Effector memory CD4-positive, alpha-beta T cell (primary cell): ENCODE results near the gene TRAPPC3L.
A peak's percentile ranks its signal among the peaks of the same experiment; 100 is the strongest.

Experiments
- DNase-seq, 3 donors: peaks; one replicate each; pipeline ENCODE4 v3.0.0-alpha.2; 2020
- H3K27ac ChIP-seq: 2 replicates; pipeline ENCODE4 v1.7.0; 2013; ENCODE audit warnings: mild to moderate bottlenecking, low read length, moderate library complexity; ENCODE audit not compliant: insufficient read depth, poor library complexity, severe bottlenecking
- H3K27me3 ChIP-seq: replicated peaks from 2 replicates; pipeline ENCODE4 v1.7.0; 2013; ENCODE audit warnings: mild to moderate bottlenecking, low read length; ENCODE audit not compliant: insufficient read depth, control insufficient read depth, poor library complexity, severe bottlenecking
- H3K36me3 ChIP-seq: 2 replicates; pipeline ENCODE4 v1.7.0; 2013; ENCODE audit warnings: mild to moderate bottlenecking, low read length, moderate library complexity; ENCODE audit not compliant: control insufficient read depth, insufficient read depth
- H3K4me1 ChIP-seq: 2 replicates; pipeline ENCODE4 v1.7.0; 2013; ENCODE audit warnings: low read length, mild to moderate bottlenecking; ENCODE audit not compliant: control insufficient read depth, insufficient read depth, poor library complexity, severe bottlenecking
- H3K4me3 ChIP-seq: 2 replicates; pipeline ENCODE4 v1.7.0; 2013; ENCODE audit warnings: low read length, low read depth, mild to moderate bottlenecking; ENCODE audit not compliant: insufficient read depth, poor library complexity, severe bottlenecking
- H3K9me3 ChIP-seq: 2 replicates; pipeline ENCODE4 v1.7.0; 2013; ENCODE audit warnings: mild to moderate bottlenecking, low read length, moderate library complexity; ENCODE audit not compliant: control insufficient read depth
- total RNA-seq, 3 donors: gene quantifications; one replicate each; lab custom pipeline; 2026; lab: John Stamatoyannopoulos, UW

Gene TRAPPC3L
- total RNA-seq, result 0 to 0.09 (median 0) reads per million in 3 donors

GRCh38 chr6:116545651-116546050, at the start of gene TRAPPC3L:
Gene TRAPPC3L (minus strand): TSS chr6:116545684. CDS start chr6:116545514, 170 bp downstream.
- Histone ChIP-seq H3K27me3 (no peaks in the 10 kb centered on the region), H3K4me3 (no peak within 1 kb of the TSS), H3K27ac (no peak within 1 kb of the TSS), H3K4me1 (no peaks in the 10 kb centered on the region), H3K9me3 (no peaks in the 10 kb centered on the region), H3K36me3 (no peaks in the 10 kb centered on the region)
- no peak for DNase-seq

- Histone ChIP-seq H3K36me3 (peaks cover 49% of the 10 kb centered on the region), H3K27me3 (no peaks in the 10 kb centered on the region), H3K27ac (no peak overlapping the region), H3K9me3 (no peaks in the 10 kb centered on the region), H3K4me3 (no peak overlapping the region), H3K4me1 (no peaks in the 10 kb centered on the region)
- DNase-seq, result no peak
Observed at GRCh38 chr6:116595247-116595646, 49.8 kb upstream of the TRAPPC3L start.

GRCh38 chr6:116586738-116587137, 41.3 kb upstream of the TRAPPC3L start:
- Histone ChIP-seq H3K27ac (no peak overlapping the region), H3K4me1 (no peaks in the 10 kb centered on the region), H3K27me3 (no peaks in the 10 kb centered on the region), H3K9me3 (no peaks in the 10 kb centered on the region), H3K4me3 (no peak overlapping the region), H3K36me3 (peaks cover 55% of the 10 kb centered on the region)
- no peak for DNase-seq

- Histone ChIP-seq H3K36me3 (peaks cover 50% of the 10 kb centered on the region), H3K27ac (no peak overlapping the region), H3K4me1 (no peaks in the 10 kb centered on the region), H3K4me3 (no peak overlapping the region), H3K9me3 (no peaks in the 10 kb centered on the region), H3K27me3 (no peaks in the 10 kb centered on the region)
- DNase-seq, result no peak
Observed at GRCh38 chr6:116586276-116586675, 40.8 kb upstream of the TRAPPC3L start.

- no peaks in the 10 kb centered on the region for H3K4me1 ChIP-seq
- H3K27ac ChIP-seq, result no peak overlapping the region
- H3K4me3 ChIP-seq, result no peak overlapping the region
- H3K9me3 ChIP-seq, result no peaks in the 10 kb centered on the region
- H3K27me3 ChIP-seq, result no peaks in the 10 kb centered on the region
- H3K36me3 ChIP-seq, result peaks cover 29% of the 10 kb centered on the region
- DNase-seq, result no peak
Observed at GRCh38 chr6:116580198-116580597, 34.7 kb upstream of the TRAPPC3L start.

GRCh38 chr6:116579143-116579542, 33.7 kb upstream of the TRAPPC3L start:
- Histone ChIP-seq H3K4me3 (no peak overlapping the region), H3K9me3 (no peaks in the 10 kb centered on the region), H3K27me3 (no peaks in the 10 kb centered on the region), H3K36me3 (peaks cover 19% of the 10 kb centered on the region), H3K27ac (no peak overlapping the region), H3K4me1 (no peaks in the 10 kb centered on the region)
- DNase-seq, result no peak

- Histone ChIP-seq H3K4me3 (no peak overlapping the region), H3K4me1 (no peaks in the 10 kb centered on the region), H3K36me3 (peaks cover 11% of the 10 kb centered on the region), H3K27ac (no peak overlapping the region), H3K9me3 (no peaks in the 10 kb centered on the region), H3K27me3 (no peaks in the 10 kb centered on the region)
- DNase-seq, result no peak
Observed at GRCh38 chr6:116578335-116578734, 32.9 kb upstream of the TRAPPC3L start.

- Histone ChIP-seq H3K36me3 (peaks cover 11% of the 10 kb centered on the region), H3K9me3 (no peaks in the 10 kb centered on the region), H3K4me1 (no peaks in the 10 kb centered on the region), H3K4me3 (no peak overlapping the region), H3K27me3 (no peaks in the 10 kb centered on the region), H3K27ac (no peak overlapping the region)
- DNase-seq, result no peak
Observed at GRCh38 chr6:116577486-116577885, 32.0 kb upstream of the TRAPPC3L start.

- Histone ChIP-seq H3K9me3 (no peaks in the 10 kb centered on the region), H3K36me3 (peaks cover 11% of the 10 kb centered on the region), H3K27me3 (no peaks in the 10 kb centered on the region), H3K4me1 (no peaks in the 10 kb centered on the region), H3K4me3 (no peak overlapping the region), H3K27ac (no peak overlapping the region)
- DNase-seq, result no peak
Observed at GRCh38 chr6:116575227-116575626, 29.7 kb upstream of the TRAPPC3L start.

- no peaks in the 10 kb centered on the region for H3K9me3 ChIP-seq
- DNase-seq, result no peak
- no peaks in the 10 kb centered on the region for H3K27me3 ChIP-seq
- no peaks in the 10 kb centered on the region for H3K4me1 ChIP-seq
- H3K4me3 ChIP-seq, result peak overlapping the region; percentile 71
- H3K36me3 ChIP-seq, result peaks cover 11% of the 10 kb centered on the region
- peak overlapping the region; percentile 97 for H3K27ac ChIP-seq
Observed at GRCh38 chr6:116572162-116572561, 26.7 kb upstream of the TRAPPC3L start.

GRCh38 chr6:116571683-116572000, 26.2 kb upstream of the TRAPPC3L start:
- H3K4me1 ChIP-seq, result no peaks in the 10 kb centered on the region
- H3K9me3 ChIP-seq, result no peaks in the 10 kb centered on the region
- H3K27me3 ChIP-seq, result no peaks in the 10 kb centered on the region
- no peak for DNase-seq
- H3K27ac ChIP-seq, result peak overlapping the region; percentile 97
- H3K36me3 ChIP-seq, result peaks cover 11% of the 10 kb centered on the region
- H3K4me3 ChIP-seq, result peak overlapping the region; percentile 71
